ENCODE data around the gene ZBED2. TPM values are rescaled to one million over a fixed set of nuclear protein-coding genes. Genes with fewer than 3 reads are reported as not detected.

The ZBED2 gene
- not detected in 2 replicates for total RNA-seq

GRCh38 chr3:111595232-111595631 is at the start of gene ZBED2:
Gene ZBED2, minus strand, starts transcription at chr3:111595346. Its CDS starts 1,145 bp downstream, at chr3:111594201.

Other genes starting within 250 kb of the ZBED2 start
- not detected in 2 replicates for gene CD96, start 53.1 kb downstream of the ZBED2 start, total RNA-seq
- 0.17 and 0.29 TPM in 2 replicates for gene PLCXD2, start 79.3 kb upstream of the ZBED2 start, total RNA-seq